Astrocyte (in vitro differentiated cells and primary cell): Measurements from ENCODE around the gene FAM13A.

Experiments
- CTCF ChIP-seq: IDR thresholded peaks from 2 replicates; pipeline ENCODE4 v1.5.1; 2011; ENCODE audit warnings: low read depth, mild to moderate bottlenecking, inconsistent platforms, low read length, moderate library complexity; ENCODE audit not compliant: insufficient read depth
- EZH2 ChIP-seq: IDR thresholded peaks from 2 replicates; pipeline ENCODE4 v1.6.1; 2012; ENCODE audit warnings: mild to moderate bottlenecking, low read length, inconsistent platforms; ENCODE audit not compliant: insufficient read depth

GRCh38 chr4:89026542-89026941, 30.4 kb downstream of the FAM13A start:
- no peak for TF ChIP-seq CTCF
- TF ChIP-seq EZH2: no peak
